ENCODE results near the gene KPNA5.
"Not testable (repeated sequence)": the region's sequence is repeated elsewhere in the genome, so short reads cannot be mapped to it uniquely, and the experiment has no call there.

KPNA5 gene

DNA sequence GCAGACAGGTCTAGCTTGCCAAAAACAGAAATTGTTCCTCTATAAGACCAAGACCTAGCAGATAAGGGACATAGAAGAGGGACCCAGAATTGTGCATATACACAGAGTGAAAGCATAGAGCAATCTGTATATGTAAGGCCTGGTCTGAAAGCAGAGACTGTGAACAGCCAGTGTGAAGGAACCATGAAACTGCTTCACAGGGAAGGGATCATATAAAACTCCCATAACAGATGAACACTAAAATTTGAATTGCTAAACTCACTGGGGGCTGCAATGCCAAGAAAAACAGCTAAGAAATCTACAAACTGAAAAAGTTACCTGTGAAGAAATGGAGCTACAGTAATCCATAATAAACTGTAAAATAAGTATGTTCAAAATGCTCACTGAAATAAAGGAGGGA is 19.4 kb upstream of the KPNA5 start:
- DNase-seq (ENCODE audit: low read depth), result no peak
- TF ChIP-seq, protein P1, sequence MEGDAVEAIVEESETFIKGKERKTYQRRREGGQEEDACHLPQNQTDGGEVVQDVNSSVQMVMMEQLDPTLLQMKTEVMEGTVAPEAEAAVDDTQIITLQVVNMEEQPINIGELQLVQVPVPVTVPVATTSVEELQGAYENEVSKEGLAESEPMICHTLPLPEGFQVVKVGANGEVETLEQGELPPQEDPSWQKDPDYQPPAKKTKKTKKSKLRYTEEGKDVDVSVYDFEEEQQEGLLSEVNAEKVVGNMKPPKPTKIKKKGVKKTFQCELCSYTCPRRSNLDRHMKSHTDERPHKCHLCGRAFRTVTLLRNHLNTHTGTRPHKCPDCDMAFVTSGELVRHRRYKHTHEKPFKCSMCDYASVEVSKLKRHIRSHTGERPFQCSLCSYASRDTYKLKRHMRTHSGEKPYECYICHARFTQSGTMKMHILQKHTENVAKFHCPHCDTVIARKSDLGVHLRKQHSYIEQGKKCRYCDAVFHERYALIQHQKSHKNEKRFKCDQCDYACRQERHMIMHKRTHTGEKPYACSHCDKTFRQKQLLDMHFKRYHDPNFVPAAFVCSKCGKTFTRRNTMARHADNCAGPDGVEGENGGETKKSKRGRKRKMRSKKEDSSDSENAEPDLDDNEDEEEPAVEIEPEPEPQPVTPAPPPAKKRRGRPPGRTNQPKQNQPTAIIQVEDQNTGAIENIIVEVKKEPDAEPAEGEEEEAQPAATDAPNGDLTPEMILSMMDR (IDR thresholded peaks at IDR 0.05; ENCODE audit: insufficient read depth, low read depth, low read length, missing control alignments), result no peak
- no peak overlapping the region for H3K4me3 ChIP-seq (ENCODE audit: low read length)

DNA sequence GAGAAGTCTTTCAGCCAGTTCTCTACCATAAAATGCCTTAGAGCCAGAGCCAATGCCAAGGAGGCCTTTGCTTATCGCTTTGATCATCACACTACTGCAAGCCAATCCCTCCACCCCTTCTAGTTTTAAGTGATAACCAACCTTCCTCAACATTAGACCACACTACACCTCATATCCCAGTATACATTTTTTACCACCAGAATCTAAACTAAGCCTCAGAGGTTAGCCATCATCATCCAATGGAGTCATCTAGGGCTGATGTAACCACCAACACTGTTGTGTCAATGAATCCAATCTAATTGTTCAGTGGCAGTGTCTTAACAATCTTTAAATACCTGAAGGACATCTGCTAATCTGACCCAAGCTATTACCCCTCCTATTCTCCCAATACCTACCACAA is 18.8 kb upstream of the KPNA5 start:
- no peak overlapping the region for H3K4me3 ChIP-seq (ENCODE audit: low read length)

DNA sequence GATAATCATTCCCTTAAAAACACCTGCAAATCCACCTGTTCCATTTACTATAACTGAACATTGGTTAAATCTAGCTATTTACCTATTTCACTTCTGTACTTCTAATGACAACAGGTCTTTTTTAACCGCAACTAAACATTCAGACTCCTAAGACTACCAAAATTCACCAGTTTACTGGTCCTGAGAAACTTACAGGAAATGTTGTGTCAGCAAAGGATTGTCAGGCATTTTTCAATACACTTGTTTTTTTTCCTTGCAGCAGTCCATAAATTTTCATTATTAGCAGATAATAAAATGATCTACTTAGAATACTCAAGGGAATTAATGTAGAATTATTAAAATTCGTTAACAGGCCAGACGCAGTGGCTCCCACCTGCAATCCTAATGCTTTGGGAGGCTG is 17.7 kb upstream of the KPNA5 start:
- no peak for DNase-seq (ENCODE audit: low read depth)
- TF ChIP-seq, protein P1 (IDR thresholded peaks at IDR 0.05; ENCODE audit: insufficient read depth, low read depth, low read length, missing control alignments), result no peak
- H3K4me3 ChIP-seq (ENCODE audit: low read length), result no peak overlapping the region

More for the DNA sequence above, 18.8 kb upstream of the KPNA5 start:
- DNase-seq (ENCODE audit: low read depth), result no peak
- TF ChIP-seq, protein P1 (IDR thresholded peaks at IDR 0.05; ENCODE audit: insufficient read depth, low read depth, low read length, missing control alignments), result no peak

DNA sequence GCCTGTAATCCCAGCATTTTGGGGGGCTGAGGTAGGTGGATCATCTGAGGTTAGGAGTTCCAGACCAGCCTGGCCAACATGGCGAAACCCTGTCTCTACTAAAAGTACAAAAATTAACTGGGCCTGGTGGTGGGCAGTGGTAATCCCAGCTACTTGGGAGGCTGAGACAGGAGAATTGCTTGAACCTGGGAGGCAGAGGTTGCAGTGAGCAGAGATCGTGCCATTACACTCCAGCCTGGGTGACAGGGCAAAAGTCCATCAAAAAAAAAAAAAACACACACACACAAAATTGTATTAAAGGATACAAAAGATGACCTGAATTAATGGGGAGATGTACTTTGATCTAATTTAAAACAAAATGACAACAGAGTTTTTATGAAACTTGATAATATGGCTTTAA is 16.8 kb upstream of the KPNA5 start:
- DNase-seq (ENCODE audit: low read depth); H3K4me3 ChIP-seq (ENCODE audit: low read length): not testable (repeated sequence)

DNA sequence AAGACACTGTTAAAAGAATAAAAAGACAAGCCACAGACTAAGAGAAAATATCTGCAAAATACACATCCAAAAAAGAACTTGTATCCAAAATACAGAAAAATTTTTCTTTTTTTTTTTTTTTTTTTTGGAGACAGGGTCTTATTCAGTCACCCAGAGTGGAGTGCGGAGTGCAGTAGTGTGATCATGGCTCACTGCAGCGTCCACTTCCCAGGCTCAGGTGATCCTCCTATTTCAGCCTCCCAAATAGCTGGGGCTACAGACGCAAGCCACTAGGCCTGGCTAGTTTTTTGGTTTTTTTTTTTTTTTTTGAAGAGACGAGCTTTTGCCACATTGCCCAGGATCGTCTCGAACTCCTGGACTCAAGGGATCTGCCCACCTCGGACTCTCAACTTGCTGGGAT is 15.5 kb upstream of the KPNA5 start:
- TF ChIP-seq, protein P1 (IDR thresholded peaks at IDR 0.05; ENCODE audit: insufficient read depth, low read depth, low read length, missing control alignments), result no peak
- DNase-seq (ENCODE audit: low read depth), result no peak
- peak overlapping the region; percentile 10 for H3K4me3 ChIP-seq (ENCODE audit: low read length)

DNA sequence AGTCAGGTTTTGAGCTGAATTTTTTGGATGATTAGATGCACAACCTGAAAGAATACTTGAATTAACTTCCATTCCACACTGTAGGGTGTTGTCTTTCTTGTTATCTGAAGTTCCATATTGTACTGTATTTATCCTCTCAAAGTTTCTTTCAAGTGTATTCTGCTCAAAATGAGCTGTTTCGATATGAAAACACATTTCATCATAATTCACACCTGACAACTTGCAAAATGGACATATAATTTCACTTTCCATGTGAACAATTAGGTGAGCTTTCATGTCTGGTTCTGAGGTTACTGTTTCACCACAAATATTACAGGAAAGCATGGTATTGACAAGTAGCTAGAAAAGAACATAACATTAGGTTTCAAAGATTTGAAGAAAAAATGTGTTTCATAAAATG is 14.1 kb upstream of the KPNA5 start:
- H3K4me3 ChIP-seq (ENCODE audit: low read length), result peak overlapping the region; percentile 2
- DNase-seq (ENCODE audit: low read depth), result no peak
- TF ChIP-seq, protein P1 (IDR thresholded peaks at IDR 0.05; ENCODE audit: insufficient read depth, low read depth, low read length, missing control alignments), result no peak

DNA sequence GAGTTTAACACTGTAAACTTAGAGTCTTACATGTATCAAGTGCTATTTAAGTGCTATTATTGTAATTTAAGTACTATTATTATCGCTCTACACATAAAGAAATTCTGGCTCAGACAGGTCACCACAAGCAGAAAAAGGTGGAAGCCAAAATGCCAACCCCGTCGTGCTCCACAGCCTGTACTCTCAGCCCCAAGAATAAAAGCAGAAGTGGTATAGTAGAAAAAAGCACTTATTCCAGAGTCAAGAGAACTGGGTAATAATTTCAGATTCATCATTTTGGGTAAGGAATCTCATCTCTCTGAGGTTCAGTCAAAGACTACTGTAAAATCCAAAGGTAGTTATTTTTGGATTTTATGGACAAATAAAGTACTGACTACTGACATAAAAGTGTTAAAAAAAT is 13.4 kb upstream of the KPNA5 start:
- TF ChIP-seq, protein P1 (IDR thresholded peaks at IDR 0.05; ENCODE audit: insufficient read depth, low read depth, low read length, missing control alignments), result no peak
- peak overlapping the region; percentile 96 for H3K4me3 ChIP-seq (ENCODE audit: low read length)
- DNase-seq (ENCODE audit: low read depth), result peak; percentile 11

DNA sequence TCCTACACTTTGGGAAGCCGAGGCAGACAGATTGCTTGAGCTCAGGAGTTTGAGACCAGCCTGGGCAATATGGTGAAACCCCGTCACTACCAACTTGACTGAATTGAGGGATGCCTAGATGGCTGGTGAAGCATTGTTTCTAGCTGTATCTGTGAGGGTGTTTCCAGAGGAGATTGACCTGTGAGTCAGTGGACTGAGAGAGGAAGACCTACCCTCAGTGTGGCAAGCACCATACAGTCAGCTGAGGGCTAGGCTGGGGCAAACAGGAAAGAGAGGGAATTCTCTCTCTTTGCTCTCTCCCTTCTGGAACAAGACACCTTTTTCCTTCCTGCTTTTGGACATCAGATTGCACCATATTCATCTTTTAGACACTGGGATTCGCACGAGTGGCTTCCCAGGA is 8.7 kb upstream of the KPNA5 start:
- TF ChIP-seq, protein P1 (IDR thresholded peaks at IDR 0.05; ENCODE audit: insufficient read depth, low read depth, low read length, missing control alignments), result no peak
- H3K4me3 ChIP-seq (ENCODE audit: low read length), result no peak overlapping the region
- peak; percentile 5 for DNase-seq (ENCODE audit: low read depth)

Data from epithelial cell of esophagus (primary cell).